NCI-H345 (cell line): ENCODE measurements around the gene PAK1.

Experiments used
- DNase-seq: peaks from one replicate; lab custom pipeline; 2025; lab: John Stamatoyannopoulos, UW

PAK1 gene

DNA sequence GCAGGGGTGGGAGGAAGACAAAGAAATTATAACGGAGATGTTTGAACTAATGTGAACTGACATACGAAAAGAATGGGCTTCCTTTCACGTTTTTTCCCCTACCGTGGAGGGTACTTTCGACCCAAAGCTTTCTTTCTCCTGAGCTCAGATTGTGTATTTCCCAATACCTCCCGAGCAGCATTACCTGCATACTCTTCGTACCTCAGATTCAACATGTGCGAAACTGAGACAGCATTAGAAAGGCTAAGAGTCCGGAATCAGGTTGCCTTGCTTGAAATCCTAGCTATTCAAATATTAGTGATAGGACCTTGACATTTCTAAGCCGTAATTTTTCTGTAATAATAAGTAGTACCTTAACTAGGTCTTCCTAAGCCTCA, 778 bp upstream of the PAK1 start:
- DNase-seq = no peak

DNA sequence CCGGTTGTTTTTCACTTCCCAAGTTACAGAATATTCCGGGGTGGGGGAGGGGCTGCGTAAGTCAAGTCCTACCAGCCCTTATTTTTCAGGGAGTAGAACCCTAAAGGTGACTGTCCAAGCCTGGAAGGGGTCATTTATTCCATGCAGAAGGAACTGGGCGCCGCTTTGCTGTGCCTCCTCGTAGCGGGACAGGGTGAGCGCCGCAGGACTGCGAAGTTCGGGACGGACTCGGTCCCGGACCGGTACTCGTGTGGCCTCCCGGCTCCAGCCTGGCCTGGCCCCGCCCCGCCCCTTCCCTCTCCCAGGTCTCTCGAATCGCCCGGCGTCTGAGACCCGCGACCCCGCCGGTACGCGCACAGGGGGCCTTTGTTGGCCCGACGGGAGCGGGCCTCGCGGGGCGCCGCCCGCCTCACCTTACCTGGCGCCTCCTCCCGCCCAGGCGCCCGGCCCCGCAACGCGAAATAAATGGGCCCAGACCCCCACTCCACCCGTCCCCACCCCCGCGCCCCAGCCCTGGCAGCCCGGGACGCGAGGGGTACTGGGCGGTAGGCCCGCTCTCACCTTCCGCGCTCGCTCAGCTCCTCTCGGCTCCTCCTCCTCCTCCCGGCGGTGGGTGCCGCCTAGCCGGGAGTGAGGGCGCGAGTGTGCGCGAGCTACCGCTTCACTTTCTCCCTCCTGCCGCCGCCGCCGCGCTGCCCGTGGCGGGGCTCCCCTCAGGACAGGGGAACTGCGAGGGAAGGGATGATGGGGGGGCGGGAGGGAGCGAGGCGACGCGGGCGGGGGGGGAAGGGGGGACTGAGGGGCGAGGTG, 698 bp downstream of the PAK1 start:
- DNase-seq = peak; percentile 62

DNA sequence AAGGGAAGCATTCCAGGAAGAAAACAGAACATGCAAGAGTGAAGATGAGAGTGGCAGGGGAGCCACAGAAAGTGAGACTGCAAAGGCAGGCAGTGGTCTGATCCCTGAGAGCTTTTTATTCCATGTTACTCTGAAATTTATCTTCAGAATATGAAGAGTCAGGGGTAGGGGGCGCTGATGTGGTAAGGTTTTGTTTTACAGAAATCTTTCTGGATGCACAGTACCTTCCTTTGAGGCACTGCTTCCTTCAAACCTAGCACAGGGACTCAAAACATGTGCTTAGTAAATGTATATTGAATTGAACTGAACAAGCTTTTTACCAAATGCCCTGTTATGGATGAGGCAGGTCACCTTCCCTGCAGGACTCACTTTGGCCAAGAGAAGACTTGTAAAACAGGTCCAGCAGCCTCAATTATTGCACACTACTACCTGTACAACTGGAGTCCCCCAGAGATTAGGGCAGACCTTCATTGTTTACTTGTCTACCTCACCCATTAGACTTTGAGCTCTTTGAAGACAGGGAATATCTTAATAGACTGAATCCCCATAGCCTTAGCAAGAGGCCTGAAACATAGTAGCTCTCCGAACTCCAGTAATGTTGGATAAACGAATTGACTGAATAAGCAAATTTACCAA, 2.2 kb downstream of the PAK1 start:
- DNase-seq = peak; percentile 36

DNA sequence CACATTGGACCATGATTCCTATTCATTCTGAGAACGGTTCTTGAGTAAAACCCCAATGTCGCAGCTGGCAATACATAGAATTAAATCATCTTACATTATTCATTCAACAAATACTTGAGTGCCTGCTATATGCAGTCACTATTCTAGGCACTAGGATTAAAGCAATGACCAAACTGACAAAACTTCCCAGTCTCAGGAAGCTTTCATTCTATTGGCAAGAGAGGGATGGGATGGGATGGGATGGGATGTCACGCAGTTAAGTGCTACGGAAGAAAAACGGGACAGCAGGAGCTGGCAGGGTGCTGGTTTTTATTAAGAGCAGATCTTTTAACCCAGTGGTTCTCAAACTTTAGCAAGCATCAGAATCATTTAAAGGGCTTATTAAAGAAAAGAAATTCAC, 2.9 kb downstream of the PAK1 start:
- DNase-seq = no peak

DNA sequence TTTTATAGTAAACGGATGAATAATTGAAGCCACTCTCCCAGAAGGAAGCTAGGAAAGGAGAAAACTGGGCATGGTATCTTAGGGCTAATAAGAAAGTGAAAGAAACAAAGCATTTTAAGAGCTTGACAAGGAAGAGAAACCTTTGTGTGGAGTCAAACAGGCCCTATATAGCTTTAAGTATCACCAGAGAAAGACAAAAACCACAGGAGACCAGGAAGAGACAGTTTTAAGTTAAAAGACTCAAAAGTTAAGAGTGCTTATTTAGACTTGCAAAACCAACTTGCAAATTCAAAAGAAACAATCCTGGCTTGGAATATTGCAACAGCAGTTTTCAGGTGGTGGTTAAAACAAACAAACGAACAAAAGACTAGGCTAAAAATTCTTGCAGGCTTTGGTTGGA, 3.4 kb downstream of the PAK1 start:
- DNase-seq = no peak

DNA sequence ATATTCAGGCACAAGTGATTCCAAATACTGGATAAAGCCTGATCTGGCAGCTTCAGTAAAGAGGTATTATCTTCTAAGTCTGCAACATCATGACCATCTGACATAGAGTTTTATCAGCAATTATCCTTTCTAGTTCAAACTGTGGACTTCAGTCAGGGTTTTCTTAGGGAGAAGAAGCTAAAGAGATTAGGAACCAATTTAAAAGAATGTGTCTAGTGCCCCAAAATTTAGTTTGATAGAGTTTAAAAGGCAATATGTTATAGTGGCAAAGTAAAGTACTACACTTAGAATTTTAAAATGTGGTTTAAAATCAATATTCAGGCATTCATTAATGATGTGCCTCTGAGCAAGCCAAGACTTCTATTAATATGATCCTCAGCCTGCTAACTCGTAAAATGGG, 5.4 kb downstream of the PAK1 start:
- no peak for DNase-seq

DNA sequence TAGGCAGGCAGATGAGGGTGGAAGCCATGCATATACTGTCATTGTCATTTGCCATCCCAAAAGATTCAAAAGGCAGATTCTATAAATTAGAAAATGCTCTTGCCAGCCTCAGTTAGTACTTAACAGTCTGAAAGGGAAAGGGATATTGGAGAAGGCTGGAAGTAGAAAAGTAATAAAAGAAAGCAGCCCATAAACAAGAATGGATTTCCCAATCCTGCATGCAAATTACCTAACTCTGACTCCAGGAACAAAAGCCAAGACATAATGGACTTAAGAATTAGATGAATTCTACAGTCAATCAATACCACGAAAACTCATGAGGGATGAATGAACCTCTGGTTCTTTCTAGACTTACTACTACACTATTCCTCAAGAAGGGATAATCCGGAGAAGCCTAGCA, 5.9 kb downstream of the PAK1 start:
- no peak for DNase-seq

DNA sequence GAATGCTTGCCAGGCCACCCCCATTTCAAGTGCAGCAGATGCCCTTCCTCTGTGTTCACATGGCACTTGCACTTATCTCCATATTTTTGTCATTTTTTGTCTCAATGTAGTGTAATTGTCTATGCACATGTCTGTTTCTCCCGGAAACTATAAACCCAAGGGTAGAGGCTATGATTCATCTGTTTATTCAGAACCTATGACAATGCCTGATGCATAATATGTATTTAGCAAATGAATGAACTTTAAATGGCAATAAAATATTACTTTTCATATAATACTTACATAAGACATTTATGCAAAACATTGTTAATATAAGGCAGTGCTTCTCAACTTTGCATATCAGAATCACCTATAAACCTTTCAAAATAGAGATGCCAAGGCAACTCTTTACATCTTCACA, 6.7 kb downstream of the PAK1 start:
- no peak for DNase-seq

DNA sequence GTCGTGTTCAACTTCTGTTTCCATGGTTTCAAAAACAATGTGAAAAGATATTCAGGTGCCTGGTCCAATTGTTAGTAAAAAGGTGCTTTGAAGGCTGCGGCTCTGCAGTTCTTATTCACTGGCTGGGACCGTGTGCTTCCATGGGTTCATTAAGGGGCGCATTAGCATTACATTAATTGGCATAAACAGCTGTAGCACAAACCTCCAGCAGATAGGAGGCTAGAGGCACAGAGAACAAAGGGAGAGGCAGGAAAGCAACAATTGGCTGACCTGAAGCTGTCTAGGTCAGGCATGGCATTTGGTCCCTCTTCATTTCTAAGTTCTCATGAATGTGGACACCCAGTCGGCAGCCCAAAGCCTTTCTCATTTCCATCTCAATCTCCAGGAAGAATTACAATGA, 16.6 kb downstream of the PAK1 start:
- DNase-seq = no peak

DNA sequence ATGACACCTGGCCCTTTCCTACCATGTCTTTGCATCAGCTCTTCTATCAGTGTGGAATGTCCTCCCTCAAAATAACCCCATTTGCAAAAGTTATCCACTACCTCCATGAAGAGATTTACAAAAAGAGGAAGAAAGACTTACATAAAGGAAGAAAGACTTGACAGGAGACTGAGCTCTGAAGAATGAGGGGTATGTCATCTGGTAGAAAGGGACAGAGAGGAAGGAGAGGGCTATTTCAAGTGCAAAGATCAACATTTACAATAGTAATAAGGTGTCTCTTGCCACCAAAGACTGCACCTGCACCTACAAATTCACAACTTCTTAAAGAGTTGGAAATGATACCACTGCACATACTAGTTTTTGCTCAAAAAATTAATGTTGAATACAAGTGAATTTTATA, 18.2 kb downstream of the PAK1 start:
- no peak for DNase-seq

DNA sequence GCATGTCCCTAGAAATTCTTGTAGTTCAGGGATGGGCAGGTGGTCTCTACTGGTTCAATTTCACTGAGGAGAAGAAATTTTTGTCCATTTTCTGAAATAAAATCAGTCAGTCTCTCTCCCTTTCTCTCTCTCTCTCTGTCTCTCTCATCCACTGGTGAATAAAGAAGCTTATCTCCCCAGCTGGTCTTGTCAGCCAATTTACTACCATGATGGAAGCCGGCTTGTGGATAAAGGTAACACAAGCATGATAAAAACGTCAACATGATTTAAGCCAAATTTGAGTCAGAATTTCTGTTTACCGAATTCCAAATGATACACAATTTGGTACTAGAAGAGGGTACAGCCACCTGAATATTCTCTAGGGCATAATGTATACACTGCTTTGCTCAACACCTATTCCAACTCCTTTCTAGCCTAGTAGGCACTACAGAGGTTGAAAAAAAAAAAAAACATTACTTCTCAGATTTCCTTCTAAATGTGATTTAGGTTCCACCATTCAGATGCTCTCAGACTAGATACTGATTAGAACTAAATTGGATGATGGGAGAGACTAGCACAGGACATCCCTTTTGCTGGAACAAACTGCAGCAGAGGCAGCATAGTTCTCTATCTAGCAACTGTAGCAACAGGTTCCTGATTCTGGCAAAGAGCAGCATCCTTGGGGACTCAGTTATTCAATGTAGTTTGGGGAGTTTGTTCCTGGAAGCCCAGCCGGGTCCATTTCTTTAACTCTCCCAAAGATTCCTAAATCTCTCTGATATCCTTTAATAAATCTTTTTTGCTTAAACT, 18.8 kb downstream of the PAK1 start:
- no peak for DNase-seq

DNA sequence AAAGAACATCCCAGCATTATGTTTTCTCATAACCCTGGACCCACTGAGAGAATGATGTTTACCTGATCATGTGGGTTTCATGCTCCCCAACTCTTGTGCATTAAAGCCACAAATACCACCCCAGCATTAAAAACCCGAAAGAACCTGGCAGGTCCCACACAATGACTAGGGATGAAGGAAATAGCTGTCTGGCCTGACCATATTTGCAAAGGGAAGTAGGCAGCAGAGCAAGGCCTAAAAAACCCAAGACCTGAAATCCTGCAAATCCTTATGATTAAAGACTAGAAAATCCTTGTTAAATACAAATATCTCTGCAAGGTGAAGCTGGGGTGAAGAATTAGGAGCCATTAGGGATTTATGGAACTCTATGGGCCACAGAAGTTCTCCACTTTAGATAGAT, 23.7 kb downstream of the PAK1 start:
- DNase-seq = no peak

DNA sequence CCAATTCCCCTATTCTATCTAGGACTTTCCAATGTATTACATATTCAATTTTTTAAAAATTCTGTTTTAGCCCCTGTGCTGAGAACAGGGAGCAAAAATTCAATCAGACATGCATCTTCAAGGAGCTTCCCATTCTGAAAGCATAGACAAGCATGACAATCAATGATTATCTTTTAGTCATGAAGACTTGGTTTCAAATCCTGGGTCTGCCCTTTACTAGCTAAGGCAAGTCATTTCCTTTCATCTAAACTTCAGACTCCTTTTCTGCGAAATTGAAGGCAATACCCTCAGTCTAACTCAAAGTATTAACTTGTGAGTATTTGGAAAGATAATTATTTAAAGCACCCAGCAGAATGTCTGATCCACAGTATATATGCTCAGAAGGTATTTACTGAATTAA, 24.1 kb downstream of the PAK1 start:
- no peak for DNase-seq

DNA sequence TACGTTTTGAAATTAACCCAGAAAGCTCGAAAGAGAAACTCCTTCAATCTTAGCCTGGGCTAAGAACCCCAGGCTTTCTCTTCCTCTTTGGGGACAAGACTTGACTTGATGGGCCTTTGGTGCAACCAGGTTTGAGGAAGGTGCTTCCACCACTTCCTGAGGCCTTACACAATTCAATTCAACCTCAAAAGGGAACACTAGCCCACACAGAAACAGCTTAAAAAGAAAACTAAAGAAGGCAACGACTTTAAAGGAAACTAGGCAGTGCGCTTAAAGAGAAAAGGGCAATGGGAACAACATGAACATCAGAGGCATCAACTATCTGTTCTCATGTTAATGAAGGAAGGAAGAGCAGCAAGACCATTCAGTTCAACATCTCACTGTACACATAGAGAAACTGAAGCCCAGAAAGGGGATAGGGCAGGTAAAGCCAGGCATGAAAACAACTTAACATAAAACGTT, 24.8 kb downstream of the PAK1 start:
- no peak for DNase-seq

DNA sequence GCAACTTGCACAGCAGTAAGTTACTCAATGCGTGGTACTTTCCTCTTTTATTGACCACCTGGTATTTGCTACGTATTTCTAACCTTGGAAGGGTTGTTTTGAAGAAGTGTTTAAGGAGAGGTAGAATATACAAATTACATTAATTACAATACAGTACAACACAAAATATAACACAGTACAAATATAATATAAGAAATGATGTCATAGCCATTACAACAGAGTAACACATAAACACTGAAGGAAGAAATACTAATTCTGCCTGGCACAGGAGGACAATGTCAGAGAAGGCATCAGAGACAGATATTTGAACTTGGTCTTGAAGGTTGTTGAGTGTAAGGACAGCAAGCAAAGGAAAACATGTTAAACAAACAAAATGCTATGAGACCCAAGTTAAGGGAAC, 25.6 kb downstream of the PAK1 start:
- no peak for DNase-seq

DNA sequence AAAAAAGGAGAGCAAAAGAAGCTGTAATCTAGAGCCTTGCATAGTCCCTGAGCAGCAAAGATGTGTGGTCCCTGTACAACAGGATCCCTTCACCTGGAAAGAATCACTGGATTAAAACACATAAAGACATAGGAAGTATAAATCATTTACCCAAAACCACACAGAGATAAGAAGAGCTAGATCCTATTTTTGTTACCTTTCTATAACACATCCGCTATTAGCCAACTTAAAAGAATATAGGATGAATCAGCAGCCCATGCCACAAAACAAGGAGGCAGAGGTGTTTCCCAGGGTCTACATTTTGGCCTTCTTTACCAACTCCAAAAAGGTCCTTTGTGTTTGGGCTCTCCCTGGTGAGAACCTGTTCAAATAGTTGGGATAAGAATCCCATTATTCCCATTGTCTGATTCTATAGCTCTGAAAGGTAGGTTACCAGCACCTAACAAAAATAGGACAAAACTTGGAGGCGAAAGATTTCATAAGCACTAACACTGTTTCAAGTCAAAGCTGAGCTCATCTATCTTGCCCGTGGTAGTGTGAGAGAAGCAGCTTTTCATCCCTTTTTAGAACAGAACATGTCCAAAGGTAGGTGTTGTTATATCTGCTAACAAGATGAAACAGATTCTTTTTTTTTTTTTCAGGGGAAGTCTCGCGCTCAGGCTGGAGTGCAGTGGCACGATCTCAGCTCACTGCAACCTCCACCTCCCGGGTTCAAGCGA, 26.8 kb downstream of the PAK1 start:
- no peak for DNase-seq

DNA sequence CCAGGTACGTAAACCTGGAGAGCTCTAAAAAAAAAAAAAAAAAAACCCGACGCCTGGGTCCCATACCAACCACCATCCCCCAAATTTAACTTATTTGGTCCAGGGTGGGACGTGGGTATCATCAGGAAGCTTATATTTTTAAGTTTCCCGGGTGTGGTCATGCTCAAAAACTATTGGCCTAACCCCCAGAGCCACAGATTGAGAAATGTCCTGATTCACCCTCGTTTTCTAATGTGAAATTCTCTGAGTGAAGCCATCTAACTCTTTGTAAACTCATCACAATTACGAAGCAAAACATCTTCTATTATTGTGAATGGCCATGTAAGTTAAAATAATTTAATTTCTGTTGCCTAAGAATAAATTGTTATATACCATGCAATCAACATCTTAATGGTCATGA, 29.6 kb downstream of the PAK1 start:
- DNase-seq = no peak

DNA sequence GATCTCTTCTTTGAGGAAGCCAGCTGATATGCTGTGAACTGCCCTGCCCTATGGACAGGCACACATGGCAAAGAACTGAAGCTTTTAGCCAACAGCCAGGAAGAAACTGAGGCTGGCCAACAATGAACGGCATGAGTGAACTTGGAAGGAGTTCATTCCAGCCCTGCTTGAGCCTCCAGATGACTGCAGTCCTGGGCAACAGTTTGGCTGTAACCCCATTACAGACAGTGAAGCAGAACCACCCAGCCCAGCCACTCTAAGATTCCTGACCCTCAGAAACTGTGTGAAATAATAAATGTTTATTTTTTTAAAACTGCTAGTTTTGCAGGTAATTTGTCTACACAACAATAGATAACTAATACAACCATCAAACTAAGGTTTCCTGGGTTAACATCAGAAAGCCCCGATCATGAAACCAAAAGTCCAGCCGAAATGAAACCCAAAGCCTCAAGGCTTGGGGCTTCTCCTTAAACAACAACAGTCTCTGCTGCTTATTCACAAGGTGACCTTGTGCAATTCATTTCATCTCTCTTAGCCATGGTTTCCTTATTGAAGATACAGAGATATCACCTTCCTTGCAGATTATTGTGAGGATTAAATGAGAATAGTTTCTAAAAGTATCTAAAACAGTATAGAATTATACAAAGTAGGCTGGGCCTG, 31.4 kb downstream of the PAK1 start:
- DNase-seq = no peak

DNA sequence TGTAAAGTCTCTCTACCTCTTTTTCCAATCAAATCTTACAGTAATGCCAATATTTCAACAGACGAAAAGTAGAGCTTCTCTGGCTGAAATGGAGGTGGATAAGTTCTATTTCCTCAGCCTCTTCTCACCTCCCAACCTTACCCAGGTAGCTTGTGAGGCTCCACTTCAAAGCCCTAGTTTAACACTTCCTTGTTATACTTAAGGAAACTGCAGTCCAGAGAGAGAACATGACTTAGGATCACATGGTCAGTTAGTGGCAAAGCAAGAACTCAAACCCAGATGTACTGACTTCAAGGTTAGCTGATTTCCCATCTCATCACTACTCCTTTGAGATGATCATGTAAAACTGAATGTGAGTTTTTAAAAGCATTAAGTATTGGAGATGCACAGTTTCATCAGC, 32.5 kb downstream of the PAK1 start:
- no peak for DNase-seq

DNA sequence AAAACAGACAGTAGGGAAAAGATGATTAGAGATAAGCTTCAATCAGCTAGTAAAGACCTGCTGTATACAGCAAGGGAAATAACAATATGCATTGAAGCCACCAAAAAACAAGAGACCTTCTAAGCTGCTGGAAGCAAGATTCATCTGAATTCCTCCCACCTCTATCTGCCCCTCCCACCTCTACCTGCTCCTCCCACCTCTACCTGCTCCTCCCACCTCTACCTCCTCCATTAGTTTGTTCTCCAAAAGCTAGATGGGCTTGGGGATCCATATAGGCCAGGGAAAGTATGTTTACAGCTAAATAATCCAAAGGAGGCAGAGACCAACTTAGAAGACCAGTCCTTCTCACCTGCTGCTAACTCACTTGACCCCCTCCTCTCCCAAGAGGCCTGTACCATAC, 33.2 kb downstream of the PAK1 start:
- no peak for DNase-seq

DNA sequence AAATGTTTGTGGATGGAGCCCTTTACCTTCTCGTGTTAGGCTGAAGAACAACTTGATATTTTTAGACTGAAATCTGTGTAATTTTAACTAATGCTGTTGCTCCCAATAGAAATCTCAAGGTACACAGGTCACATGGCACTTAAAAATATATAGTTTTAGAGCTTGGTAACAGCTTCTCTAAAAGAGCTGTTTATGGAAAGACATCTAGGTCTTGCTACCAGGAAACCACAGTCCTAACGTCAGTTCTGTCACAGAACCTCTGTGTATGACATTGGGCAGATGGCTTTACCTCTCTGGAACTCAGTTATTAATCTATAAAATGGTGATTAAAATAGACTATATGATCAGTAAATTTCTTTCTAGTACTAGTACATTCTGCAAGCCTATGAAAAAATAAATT, 35.4 kb downstream of the PAK1 start:
- no peak for DNase-seq

DNA sequence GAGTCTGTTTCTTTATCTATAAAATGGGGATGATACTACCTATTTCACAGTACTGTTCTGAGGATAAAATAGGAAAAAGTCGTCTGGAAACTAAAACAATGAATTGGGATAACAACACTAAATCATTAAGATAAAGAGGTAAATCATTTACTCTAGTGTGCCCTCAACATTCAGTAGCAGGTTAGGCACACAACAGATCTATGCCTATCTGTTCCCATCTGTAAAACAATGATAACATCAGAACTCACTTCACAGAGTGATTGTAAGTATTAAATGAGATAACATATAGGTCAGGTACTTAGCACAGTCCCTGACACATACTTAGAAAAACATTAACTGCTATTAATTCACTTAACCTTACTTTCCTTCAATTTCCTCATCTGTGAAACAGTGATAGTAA, 36.9 kb downstream of the PAK1 start:
- no peak for DNase-seq
